ENCODE results near the gene PPL.

DNA sequence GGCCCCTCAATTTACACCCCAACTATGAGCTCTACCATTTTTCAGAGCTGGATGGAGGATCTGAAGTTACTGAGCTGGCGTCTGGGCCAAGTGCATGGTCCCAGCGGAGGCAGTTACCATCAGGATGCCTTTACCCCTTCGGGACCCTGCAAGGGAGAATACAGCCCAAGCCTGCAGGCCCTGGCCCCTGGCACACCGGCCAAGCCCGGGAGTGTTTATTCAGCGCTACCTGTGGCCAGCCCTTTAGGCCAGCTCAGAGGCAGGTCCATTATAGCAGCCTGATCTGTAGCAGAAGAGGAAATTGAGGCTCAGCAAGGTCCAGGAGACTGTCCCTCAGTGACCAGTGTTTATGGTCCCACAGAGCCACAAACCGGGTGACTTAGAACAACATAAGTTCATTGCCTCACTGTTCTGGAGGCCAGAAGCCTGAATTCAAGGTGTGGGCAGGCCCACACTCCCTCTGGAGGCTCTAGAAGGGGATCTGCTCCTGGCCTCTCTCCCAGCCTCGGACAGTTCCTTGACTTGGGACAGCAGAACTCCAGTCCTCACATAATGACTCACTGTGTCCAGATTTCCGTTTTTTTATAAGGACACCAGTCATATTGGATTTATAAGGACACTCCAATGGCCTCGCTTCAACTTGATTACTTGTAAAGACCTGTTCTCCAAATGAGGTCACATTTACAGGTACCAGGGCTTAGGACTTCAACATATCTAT is 29.9 kb upstream of the PPL start:
- TF ChIP-seq, protein P1, sequence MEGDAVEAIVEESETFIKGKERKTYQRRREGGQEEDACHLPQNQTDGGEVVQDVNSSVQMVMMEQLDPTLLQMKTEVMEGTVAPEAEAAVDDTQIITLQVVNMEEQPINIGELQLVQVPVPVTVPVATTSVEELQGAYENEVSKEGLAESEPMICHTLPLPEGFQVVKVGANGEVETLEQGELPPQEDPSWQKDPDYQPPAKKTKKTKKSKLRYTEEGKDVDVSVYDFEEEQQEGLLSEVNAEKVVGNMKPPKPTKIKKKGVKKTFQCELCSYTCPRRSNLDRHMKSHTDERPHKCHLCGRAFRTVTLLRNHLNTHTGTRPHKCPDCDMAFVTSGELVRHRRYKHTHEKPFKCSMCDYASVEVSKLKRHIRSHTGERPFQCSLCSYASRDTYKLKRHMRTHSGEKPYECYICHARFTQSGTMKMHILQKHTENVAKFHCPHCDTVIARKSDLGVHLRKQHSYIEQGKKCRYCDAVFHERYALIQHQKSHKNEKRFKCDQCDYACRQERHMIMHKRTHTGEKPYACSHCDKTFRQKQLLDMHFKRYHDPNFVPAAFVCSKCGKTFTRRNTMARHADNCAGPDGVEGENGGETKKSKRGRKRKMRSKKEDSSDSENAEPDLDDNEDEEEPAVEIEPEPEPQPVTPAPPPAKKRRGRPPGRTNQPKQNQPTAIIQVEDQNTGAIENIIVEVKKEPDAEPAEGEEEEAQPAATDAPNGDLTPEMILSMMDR (conservative IDR thresholded peaks at IDR 0.05 in 1 of 2, IDR thresholded peaks at IDR 0.05 in 1 of 2; ENCODE audit: extremely low read depth in 1 of 2, insufficient read depth in 1 of 2, low read depth in 1 of 2, low read length in 2 of 2), result no peak
- TF ChIP-seq EZH2 (IDR thresholded peaks at IDR 0.05; ENCODE audit: borderline replicate concordance, low read length), result no peak
